Natural killer cell treated with Interleukin-12 subunit alpha and Interleukin-12 subunit beta and Interleukin-15 and Interleukin-18, amount 100 ng/mL, for 72 hours (primary cell): ENCODE results near the gene PILRB. TPM values are rescaled to one million over a fixed set of nuclear protein-coding genes. Genes with fewer than 3 reads are reported as not detected.
"Not testable (repeated sequence)": the region's sequence is repeated elsewhere in the genome, so short reads cannot be mapped to it uniquely, and the experiment has no call there.

Experiments used
- ATAC-seq, 2 donors: fragments of 150-1000 bp; cut with Tn5 transposase in 1 of 2; sonication (Bioruptor Pico), chemical (Tn5 transposase) in 1 of 2; 2 replicates each; pipeline ENCODE4 v1.10.0; 2021
- DNase-seq: peaks from one replicate; pipeline ENCODE4 v3.0.0; 2022; ENCODE audit warnings: low spot score
- H3K27ac Mint-ChIP-seq, 2 donors: 1 replicate in 1 of 2; 2 replicates in 1 of 2; pipeline ENCODE4 v1.8.0; 2022; ENCODE audit warnings: mixed read lengths in 2 of 2, mild to moderate bottlenecking in 1 of 2, moderate library complexity in 1 of 2
- H3K27me3 Mint-ChIP-seq, 2 donors: 1 replicate in 1 of 2; 2 replicates in 1 of 2; pipeline ENCODE4 v1.8.0; 2022; ENCODE audit warnings: mixed read lengths in 2 of 2
- H3K36me3 Mint-ChIP-seq: one replicate; pipeline ENCODE4 v1.8.0; 2022; ENCODE audit warnings: mixed read lengths
- H3K4me1 Mint-ChIP-seq, 2 donors: 1 replicate in 1 of 2; 2 replicates in 1 of 2; pipeline ENCODE4 v1.8.0; 2022; ENCODE audit warnings: low read depth in 2 of 2, mixed read lengths in 2 of 2, mild to moderate bottlenecking in 1 of 2
- H3K4me3 Mint-ChIP-seq: one replicate; pipeline ENCODE4 v1.8.0; 2022; ENCODE audit warnings: mixed read lengths
- H3K9me3 Mint-ChIP-seq: 2 replicates; pipeline ENCODE4 v1.8.0; 2022; ENCODE audit warnings: mixed read lengths
- total RNA-seq, 2 donors: library from RNA; stranded (reverse); gene quantifications; one replicate each; pipeline ENCODE4 v1.2.3, GENCODE V29; 2022

Gene PILRB
- total RNA-seq, 2 donors from 2014 or later = 48.4 to 94.8 TPM

DNA sequence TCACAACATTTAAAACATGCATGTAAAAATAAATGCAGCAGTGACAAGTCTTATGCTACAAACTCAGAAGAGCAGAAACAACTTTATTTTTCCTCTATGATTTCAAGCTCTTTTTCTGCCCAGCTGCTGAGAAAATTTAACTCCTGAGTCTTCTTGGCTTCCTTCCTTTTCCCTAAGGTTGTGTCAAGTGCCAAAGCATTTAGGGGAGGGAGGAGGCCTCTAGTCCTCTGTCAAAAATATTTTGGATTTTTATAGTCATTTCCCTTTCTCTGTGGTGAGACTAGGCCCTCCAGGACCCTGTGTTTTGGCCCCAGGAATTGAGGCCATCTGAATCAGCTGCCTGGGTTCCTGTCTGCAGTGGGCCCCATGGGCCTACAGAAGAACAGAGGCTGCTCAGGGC is 11.0 kb upstream of the PILRB start:
- Mint-ChIP-seq H3K27me3 (no peaks in the 10 kb centered on the region), H3K4me1 (peaks cover 40% of the 10 kb centered on the region in 2 donors), H3K9me3 (no peaks in the 10 kb centered on the region), H3K27ac (peak overlapping the region in 1 of 2 donors; percentile 26), H3K4me3 (no peak overlapping the region), H3K36me3 (peaks cover 23% of the 10 kb centered on the region)
- ATAC-seq (no peak), DNase-seq (no peak)

- H3K36me3 Mint-ChIP-seq = peaks cover 18% of the 10 kb centered on the region
- H3K27me3 Mint-ChIP-seq = no peaks in the 10 kb centered on the region
- peak overlapping the region; percentile 92 to 98 for H3K27ac Mint-ChIP-seq
- no peaks in the 10 kb centered on the region for H3K9me3 Mint-ChIP-seq
- DNase-seq = no peak
- H3K4me3 Mint-ChIP-seq = no peak overlapping the region
- H3K4me1 Mint-ChIP-seq = peaks cover 42 to 45% of the 10 kb centered on the region in 2 donors
- no peak for ATAC-seq
These were observed 9.1 kb upstream of the PILRB start for GRCh38 chr7:100348805-100349204.

GRCh38 chr7:100349757-100350156 is 8.2 kb upstream of the PILRB start:
- Mint-ChIP-seq H3K36me3 (peaks cover 18% of the 10 kb centered on the region), H3K4me1 (peaks cover 37 to 39% of the 10 kb centered on the region in 2 donors), H3K9me3 (no peaks in the 10 kb centered on the region), H3K27ac (peak overlapping the region; percentile 92 to 98), H3K4me3 (no peak overlapping the region), H3K27me3 (no peaks in the 10 kb centered on the region)
- ATAC-seq = no peak
- no peak for DNase-seq

- no peak for DNase-seq
- peak overlapping the region; percentile 85 for H3K4me3 Mint-ChIP-seq
- peaks cover 12% of the 10 kb centered on the region for H3K36me3 Mint-ChIP-seq
These were observed 6.3 kb upstream of the PILRB start for GRCh38 chr7:100351657-100352058.

DNA sequence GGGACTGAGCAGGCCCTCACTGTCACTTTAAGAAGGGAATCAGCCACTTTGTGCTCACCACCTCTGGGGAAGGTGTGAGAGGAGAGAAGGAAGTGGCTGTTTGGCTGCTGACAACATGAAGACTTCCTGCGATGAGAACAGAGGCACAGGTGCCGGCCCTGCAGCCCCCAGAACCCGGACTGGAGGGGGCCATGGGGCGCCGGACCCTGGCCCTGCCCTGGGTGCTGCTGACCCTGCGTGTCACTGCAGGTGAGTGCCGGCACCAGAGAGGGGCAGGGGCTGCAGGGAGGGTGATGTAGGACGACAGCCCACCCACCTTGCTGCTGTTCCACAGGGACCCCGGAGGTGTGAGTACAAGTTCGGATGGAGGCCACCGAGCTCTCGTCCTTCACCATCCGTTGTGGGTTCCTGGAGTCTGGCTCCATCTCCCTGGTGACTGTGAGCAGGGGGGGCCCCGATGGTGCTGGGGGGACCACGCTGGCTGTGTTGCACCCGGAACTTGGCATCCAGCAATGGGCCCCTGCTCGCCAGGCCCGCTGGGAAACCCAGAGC is 5.6 kb upstream of the PILRB start:
- peak; percentile 72 to 87 for ATAC-seq
- H3K36me3 Mint-ChIP-seq = peaks cover 12% of the 10 kb centered on the region
- not testable (repeated sequence) for H3K27me3 Mint-ChIP-seq, DNase-seq, H3K9me3 Mint-ChIP-seq
- H3K27ac Mint-ChIP-seq = peak overlapping the region; percentile 92 to 98
- H3K4me3 Mint-ChIP-seq = peak overlapping the region; percentile 85
- peaks cover 32 to 34% of the 10 kb centered on the region in 2 donors for H3K4me1 Mint-ChIP-seq

More at GRCh38 chr7:100351657-100352058, 6.3 kb upstream of the PILRB start:
- peaks cover 32 to 34% of the 10 kb centered on the region in 2 donors for H3K4me1 Mint-ChIP-seq
- no peaks in the 10 kb centered on the region for H3K27me3 Mint-ChIP-seq
- H3K27ac Mint-ChIP-seq = peak overlapping the region; percentile 92 to 98
- ATAC-seq = peak; percentile 18 to 45
- no peaks in the 10 kb centered on the region for H3K9me3 Mint-ChIP-seq

DNA sequence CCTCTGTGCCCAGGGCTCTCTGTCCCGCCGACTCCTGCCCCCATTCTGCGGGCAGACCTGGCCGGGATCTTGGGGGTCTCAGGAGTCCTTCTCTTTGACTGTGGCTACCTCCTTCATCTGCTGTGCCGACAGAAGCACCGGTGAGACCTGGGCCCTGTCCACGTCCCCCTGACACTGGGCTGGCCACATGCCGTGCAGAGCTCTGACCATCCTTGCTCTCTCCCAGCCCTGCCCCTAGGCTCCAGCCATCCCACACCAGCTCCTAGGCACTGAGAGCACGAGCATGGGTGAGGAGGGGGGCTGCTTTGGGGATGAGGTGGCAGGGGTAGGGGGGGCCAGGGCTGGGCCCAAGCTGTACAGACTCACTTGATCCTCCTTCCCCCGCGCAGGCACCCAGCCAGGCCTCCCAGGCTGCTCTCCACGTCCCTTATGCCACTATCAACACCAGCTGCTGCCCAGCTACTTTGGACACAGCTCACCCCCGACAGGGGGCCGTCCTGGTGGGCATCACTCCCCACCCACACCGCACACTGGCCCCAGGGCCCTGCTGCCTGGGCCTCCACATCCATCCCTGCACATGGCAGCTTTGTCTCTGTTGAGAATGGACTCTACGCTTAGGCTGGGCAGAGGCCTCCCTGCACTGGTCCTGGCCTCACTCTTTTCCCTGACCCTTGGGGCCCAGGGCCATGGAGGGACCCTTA is 4.8 kb upstream of the PILRB start:
- peak overlapping the region; percentile 78 for H3K4me3 Mint-ChIP-seq
- peaks cover 12% of the 10 kb centered on the region for H3K36me3 Mint-ChIP-seq

GRCh38 chr7:100353685-100354330 is 4.1 kb upstream of the PILRB start:
- H3K4me3 Mint-ChIP-seq = peak overlapping the region; percentile 78
- H3K36me3 Mint-ChIP-seq = peaks cover 10% of the 10 kb centered on the region
- DNase-seq = no peak
- peaks cover 32 to 34% of the 10 kb centered on the region in 2 donors for H3K4me1 Mint-ChIP-seq
- H3K9me3 Mint-ChIP-seq = no peaks in the 10 kb centered on the region
- H3K27ac Mint-ChIP-seq = peak overlapping the region; percentile 92 to 94
- H3K27me3 Mint-ChIP-seq = no peaks in the 10 kb centered on the region
- peak; percentile 11 to 31 for ATAC-seq

More for the DNA sequence above, 4.8 kb upstream of the PILRB start:
- Mint-ChIP-seq H3K9me3 (no peaks in the 10 kb centered on the region), H3K27me3 (no peaks in the 10 kb centered on the region), H3K4me1 (peaks cover 32 to 34% of the 10 kb centered on the region in 2 donors), H3K27ac (peak overlapping the region; percentile 92 to 94)
- ATAC-seq (peak in 1 of 2 donors; percentile 8), DNase-seq (no peak)

DNA sequence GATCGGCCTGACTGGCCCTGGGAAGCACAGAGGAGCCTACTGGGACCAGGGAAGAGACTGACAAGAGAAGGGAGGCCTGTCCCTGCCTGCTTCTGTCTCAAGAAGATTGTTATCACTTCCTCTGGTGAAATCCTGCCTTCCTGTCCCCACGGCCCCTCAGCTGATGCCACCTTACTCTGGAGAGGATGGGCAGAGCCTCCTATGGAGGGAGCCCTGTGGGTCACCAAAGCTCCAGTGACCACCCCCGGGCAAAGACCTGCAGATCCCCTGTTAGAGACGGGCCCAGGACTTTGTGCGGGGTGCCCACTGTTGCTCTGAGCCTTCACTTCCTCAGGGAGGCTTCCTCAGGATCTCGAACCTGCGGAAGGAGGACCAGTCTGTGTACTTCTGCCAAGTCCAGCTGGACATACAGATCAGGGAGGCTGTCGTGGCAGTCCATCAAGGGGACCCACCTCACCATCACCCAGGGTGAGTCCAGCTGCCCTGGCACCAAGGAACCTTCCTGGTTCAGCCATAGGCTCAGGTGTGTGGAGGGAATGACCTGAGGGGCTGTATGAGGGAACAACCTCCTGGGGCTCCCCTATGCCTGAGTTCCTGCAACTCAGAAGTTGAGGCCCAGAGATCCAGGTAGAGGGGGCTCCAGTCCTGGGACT is 1.4 kb upstream of the PILRB start:
- Mint-ChIP-seq H3K9me3 (no peaks in the 10 kb centered on the region), H3K4me3 (no peak overlapping the region), H3K27me3 (no peaks in the 10 kb centered on the region), H3K4me1 (peaks cover 20 to 28% of the 10 kb centered on the region in 2 donors), H3K27ac (peak overlapping the region in 1 of 2 donors; percentile 48), H3K36me3 (peaks cover 11% of the 10 kb centered on the region)
- DNase-seq (no peak), ATAC-seq (no peak)

- H3K4me3 Mint-ChIP-seq = no peak overlapping the region
These were observed 771 bp upstream of the PILRB start for GRCh38 chr7:100357131-100357561.

GRCh38 chr7:100358857-100359212 is 918 bp downstream of the PILRB start:
- Mint-ChIP-seq H3K27ac (peak overlapping the region in 1 of 2 donors; percentile 64), H3K36me3 (peaks cover 25% of the 10 kb centered on the region), H3K4me1 (peaks cover 12 to 23% of the 10 kb centered on the region in 2 donors), H3K27me3 (no peaks in the 10 kb centered on the region), H3K4me3 (no peak overlapping the region), H3K9me3 (no peaks in the 10 kb centered on the region)
- ATAC-seq (no peak), DNase-seq (no peak)

More at GRCh38 chr7:100357131-100357561, 771 bp upstream of the PILRB start:
- H3K27ac Mint-ChIP-seq = peak overlapping the region; percentile 26 to 53
- H3K36me3 Mint-ChIP-seq = peaks cover 17% of the 10 kb centered on the region
- no peaks in the 10 kb centered on the region for H3K27me3 Mint-ChIP-seq
- no peak for DNase-seq
- no peaks in the 10 kb centered on the region for H3K9me3 Mint-ChIP-seq
- no peak for ATAC-seq
- peaks cover 15 to 26% of the 10 kb centered on the region in 2 donors for H3K4me1 Mint-ChIP-seq

DNA sequence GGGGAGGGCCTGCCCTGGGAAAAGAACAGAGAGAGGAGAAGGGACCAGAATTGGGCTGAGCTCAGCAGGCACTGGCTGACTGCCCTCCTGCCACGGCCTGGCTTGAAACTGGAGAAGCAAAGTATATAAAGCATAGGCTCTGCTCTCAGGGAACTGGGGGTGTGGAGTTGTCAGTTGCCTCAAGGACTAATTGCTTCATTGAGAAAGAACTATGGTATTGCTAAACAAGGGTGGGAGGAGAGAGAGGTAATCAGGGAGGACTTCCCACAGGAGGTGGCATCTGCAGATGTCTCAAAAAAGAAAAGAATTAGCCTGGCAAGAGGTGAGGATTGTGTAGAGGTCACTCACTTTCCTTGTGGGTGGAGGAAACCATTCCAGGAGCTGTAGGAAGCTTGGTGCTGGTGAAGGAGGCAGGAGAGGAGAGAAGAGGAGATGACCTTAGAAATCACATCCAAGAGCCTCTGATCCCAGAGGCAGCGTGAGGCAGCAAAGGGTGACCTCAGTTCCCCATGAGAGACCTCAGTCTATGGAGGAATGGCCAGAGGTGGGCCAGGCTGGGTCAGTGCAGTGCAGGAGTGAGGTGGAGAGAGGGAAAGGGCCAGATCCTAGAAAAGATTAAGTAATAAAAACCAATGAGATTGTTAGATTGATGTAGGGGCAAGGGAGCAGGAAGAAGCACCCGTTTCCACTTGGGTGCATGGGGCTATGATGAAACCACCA is 2.4 kb downstream of the PILRB start:
- DNase-seq (no peak), ATAC-seq (no peak)
- peaks cover 18 to 29% of the 10 kb centered on the region in 2 donors for H3K4me1 Mint-ChIP-seq
- H3K36me3 Mint-ChIP-seq = peaks cover 32% of the 10 kb centered on the region
- no peaks in the 10 kb centered on the region for H3K9me3 Mint-ChIP-seq
- H3K4me3 Mint-ChIP-seq = no peak overlapping the region
- H3K27me3 Mint-ChIP-seq = no peaks in the 10 kb centered on the region
- H3K27ac Mint-ChIP-seq = peak overlapping the region; percentile 54 to 57

DNA sequence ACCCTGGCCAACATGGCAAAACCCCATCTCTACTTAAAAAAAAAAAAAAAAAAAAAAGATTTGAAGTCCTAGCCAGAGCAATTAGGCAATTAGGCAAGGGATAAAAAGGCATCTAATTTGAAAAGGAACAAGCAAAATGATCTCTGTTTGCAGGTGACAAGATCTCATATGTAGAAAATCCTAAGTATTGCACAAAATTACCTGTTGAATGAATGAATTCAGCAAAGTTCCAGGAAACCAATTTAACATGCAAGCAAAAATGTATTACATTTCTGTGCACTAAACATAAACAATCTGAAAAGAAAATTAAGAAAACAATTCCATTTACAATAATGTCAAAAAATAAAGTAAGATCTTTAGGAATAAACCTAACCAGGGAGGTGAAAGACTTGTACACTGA is 5.2 kb downstream of the PILRB start:
- H3K4me3 Mint-ChIP-seq = no peak overlapping the region
- H3K27me3 Mint-ChIP-seq = no peaks in the 10 kb centered on the region
- H3K36me3 Mint-ChIP-seq = peaks cover 32% of the 10 kb centered on the region
- H3K4me1 Mint-ChIP-seq = peaks cover 44 to 53% of the 10 kb centered on the region in 2 donors
- DNase-seq = no peak
- H3K9me3 Mint-ChIP-seq = no peaks in the 10 kb centered on the region
- peak overlapping the region; percentile 92 to 98 for H3K27ac Mint-ChIP-seq
- ATAC-seq = no peak

GRCh38 chr7:100363797-100364196 is 5.9 kb downstream of the PILRB start:
- Mint-ChIP-seq H3K36me3 (peaks cover 32% of the 10 kb centered on the region), H3K4me1 (peaks cover 51 to 60% of the 10 kb centered on the region in 2 donors), H3K4me3 (peak overlapping the region; percentile 49), H3K27ac (peak overlapping the region; percentile 92 to 98)
- not testable (repeated sequence) for ATAC-seq, DNase-seq, H3K27me3 Mint-ChIP-seq, H3K9me3 Mint-ChIP-seq
